Stimulated activated naive CD8-positive, alpha-beta T cell treated with anti-CD3 and anti-CD28 coated beads, Interleukin-15, Interleukin-2, amounts not matched to agents 100 U/mL and 50 U/mL, for 24 hours (primary cell): ENCODE data around the gene TNKS2.
"Not testable (repeated sequence)": the region's sequence is repeated elsewhere in the genome, so short reads cannot be mapped to it uniquely, and the experiment has no call there.

Experiments
- ATAC-seq: fragments of 150-1000 bp; cut with Tn5 transposase; one replicate; pipeline ENCODE4 v1.10.0; 2021
- DNase-seq: peaks from one replicate; pipeline ENCODE4 v3.0.0; 2021

Gene TNKS2

DNA sequence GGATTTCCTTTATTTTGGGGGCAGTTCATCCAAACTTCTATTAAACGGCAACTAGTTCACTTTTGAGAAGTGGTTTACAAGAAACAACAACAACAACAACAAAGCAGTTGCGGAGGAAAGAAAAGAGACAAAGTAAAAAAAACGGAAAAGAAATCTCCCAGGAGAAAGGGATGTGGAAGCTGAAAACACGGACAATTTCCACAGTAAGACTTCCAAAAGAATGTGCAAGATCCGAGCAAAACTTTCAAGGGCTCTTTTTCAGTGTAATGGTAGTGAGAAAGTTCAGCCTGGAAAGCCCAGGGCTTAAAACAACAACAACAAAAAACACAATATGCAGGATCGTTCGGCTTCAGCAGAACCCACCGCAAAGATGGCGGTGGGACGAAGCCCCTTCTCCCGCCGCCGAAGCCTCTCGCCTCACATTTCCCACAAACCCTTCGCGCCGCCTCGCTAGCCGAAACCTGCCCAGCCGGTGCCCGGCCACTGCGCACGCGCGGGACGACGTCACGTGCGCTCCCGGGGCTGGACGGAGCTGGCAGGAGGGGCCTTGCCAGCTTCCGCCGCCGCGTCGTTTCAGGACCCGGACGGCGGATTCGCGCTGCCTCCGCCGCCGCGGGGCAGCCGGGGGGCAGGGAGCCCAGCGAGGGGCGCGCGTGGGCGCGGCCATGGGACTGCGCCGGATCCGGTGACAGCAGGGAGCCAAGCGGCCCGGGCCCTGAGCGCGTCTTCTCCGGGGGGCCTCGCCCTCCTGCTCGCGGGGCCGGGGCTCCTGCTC is at the start of gene TNKS2:
Gene TNKS2 (plus strand): TSS at position 553 of the 775 bp plus-strand sequence. CDS start 265 bp downstream, outside the sequence.
- DNase-seq (peak; percentile 97), ATAC-seq (peak; percentile 73)

DNA sequence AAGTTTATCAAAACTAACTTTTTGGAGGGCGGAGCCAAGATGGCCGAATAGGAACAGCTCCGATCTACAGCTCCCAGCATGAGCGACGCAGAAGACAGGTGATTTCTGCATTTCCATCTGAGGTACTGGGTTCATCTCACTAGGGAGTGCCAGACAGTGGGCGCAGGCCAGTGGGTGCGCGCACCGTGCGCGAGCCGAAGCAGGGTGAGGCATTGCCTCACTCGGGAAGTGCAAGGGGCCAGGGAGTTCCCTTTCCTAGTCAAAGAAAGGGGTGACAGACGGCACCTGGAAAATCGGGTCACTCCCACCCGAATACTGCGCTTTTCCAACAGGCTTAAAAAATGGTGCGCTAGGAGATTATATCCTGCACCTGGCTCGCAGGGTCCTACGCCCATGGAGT is 48.6 kb upstream of the TNKS2 start:
- DNase-seq, ATAC-seq: not testable (repeated sequence)

DNA sequence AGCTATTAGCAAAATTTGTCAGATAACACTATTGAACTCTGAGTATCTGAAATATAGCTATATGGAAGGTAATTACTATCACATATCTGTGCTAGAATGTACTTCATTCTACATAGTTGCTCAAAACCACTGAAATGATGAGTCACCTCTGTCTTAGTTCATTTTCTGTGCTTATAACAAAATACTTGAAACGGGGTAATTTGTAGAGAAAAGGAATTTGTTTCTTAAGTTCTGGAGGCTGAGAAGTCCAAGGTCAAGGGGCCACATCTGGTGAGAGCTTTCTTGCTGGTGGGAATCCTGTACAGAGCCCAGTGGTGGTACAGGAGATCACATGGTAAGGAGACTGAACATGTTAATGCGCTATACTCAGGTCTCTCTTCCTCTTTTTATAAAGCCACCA is 41.9 kb upstream of the TNKS2 start:
- DNase-seq (no peak), ATAC-seq (no peak)

DNA sequence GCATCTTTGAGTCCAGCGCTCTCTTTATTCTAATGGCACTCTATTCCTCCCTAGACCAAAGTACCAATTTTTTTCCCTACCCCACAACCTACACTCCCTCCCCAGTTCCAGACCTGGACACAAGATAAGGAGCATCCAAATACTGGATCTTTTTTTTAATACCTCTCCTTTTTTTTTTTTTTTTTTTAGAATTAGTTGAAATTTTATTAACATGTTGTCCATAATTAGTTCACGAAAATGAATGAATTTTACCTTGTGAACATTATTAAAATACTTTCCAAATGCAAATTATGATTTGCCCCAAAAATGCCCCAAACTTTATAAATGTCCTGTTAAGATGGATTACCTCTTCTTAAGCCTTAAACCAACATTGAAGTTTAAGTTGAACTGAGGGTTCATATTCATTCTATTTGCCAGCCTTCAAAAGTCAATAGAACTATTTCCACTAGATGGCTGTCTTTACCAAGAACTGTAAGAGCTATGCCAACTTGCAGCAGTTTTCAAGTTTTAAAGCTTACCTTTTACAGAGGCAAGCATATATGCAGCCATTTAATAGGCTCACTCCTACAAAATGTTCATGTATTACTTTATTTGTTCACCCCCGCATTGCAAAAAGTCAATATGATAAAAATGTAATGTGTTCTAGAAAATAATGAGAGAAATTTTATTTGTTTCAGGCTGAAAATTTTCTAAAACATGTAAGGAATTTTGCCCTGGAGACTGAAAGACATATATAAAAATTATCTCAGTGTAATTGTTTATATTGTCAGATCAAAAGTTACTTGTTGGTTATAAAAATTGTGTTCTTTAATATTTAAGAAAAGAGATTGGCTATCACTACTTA is 39.7 kb upstream of the TNKS2 start:
- peak; percentile 79 for ATAC-seq
- no peak for DNase-seq

DNA sequence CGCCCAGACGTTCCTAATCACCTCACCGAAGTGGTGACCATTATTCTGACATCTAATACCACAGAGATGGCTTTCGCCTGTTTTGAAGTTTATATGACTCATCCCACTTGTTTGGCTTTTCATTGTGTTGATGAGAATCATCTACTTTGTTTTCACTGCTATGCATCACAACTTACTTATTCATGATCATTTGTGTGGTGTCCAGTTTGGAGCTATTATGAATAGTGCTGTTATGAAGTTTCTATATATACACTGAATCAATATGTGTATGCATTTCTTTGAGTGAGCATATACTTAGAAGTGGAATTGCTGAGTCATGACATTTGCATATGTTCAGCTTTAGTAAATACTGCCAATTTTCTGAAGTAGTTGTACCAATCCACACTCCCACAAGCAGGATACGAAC is 38.6 kb upstream of the TNKS2 start:
- ATAC-seq (no peak), DNase-seq (no peak)

DNA sequence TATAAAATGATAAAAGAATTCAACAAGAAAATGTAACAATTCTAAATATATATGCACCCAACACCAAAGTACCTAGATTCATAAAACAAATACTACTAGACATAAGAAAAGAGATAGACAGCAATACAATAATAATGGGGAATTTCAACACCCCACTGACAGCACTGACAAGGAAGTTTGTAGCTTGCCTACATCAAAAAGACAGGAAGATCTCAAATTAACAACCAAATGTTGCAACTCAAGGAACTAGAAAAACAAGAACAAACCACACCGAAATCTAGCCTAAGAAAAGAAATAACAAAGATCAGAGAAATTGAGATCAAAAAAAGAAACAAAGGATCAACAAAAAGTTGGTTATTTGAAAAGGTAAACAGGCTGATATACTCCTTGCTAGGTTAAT is 36.5 kb upstream of the TNKS2 start:
- no peak for ATAC-seq
- no peak for DNase-seq

DNA sequence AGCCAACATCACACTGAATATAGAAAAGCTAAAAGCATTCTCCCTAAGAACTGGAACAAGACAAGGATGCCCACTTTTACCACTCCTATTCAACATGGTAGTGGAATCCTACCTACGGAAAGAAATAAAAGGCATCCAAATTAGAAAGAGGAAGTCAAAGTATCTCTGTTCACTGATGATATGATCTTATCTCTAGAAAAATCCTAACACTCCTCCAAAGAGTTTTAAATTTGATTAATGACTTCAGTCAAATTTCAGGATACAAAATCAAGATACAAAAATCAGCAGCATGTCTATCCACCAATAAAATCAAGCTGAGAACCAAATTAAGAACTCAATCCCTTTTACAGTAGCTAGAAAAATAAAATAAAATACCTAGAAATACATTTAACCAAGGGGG is 35.3 kb upstream of the TNKS2 start:
- ATAC-seq (no peak), DNase-seq (no peak)

GRCh38 chr10:91766676-91767075 is 31.6 kb upstream of the TNKS2 start:
- ATAC-seq (no peak), DNase-seq (no peak)

GRCh38 chr10:91768123-91768522 is 30.1 kb upstream of the TNKS2 start:
- no peak for ATAC-seq
- DNase-seq = no peak

- ATAC-seq = no peak
Observed at GRCh38 chr10:91771907-91772306, 26.3 kb upstream of the TNKS2 start.

DNA sequence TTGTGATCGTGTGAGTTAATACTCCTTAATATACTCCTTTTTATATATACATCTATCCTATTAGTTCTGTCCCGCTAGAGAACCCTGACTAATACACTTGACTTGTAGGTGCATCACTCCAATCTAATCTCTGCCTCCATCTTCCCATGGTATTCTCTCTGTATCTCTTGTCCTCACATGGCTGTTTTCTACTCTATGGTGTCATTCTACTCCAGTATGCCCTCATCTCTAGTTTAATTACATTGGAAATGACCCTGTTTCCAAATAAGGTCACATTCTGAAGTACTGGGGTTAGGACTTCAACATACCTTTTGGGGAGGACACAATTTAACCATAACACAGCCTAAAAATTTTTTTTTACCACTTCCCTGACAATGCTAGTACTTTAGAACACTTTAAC is 25.8 kb upstream of the TNKS2 start:
- DNase-seq (no peak), ATAC-seq (no peak)

More at GRCh38 chr10:91771907-91772306, 26.3 kb upstream of the TNKS2 start:
- no peak for DNase-seq

- DNase-seq (no peak), ATAC-seq (no peak)
Observed at GRCh38 chr10:91772869-91773268, 25.4 kb upstream of the TNKS2 start.

- DNase-seq = no peak
- ATAC-seq = no peak
Observed at GRCh38 chr10:91774571-91774970, 23.7 kb upstream of the TNKS2 start.

DNA sequence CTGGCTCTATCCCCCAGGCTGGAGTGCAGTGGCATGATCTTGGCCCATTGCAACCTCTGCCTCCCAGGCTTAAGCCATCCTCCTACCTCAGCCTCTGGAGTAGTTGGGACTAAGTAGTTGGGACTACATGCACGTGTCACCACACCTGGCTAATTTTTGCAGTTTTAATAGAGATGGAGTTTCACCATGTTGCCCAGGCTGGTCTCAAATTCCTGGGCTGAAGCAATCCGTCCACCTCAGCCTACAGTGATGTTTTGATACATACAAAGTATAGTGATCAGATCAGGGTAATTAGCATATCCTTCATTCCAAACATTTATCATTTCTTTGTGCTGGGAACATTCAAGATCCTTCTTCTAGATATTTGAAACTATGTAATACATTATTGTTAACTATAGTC is 22.5 kb upstream of the TNKS2 start:
- no peak for DNase-seq
- no peak for ATAC-seq

- DNase-seq (no peak), ATAC-seq (no peak)
Observed at GRCh38 chr10:91776266-91776665, 22.0 kb upstream of the TNKS2 start.

DNA sequence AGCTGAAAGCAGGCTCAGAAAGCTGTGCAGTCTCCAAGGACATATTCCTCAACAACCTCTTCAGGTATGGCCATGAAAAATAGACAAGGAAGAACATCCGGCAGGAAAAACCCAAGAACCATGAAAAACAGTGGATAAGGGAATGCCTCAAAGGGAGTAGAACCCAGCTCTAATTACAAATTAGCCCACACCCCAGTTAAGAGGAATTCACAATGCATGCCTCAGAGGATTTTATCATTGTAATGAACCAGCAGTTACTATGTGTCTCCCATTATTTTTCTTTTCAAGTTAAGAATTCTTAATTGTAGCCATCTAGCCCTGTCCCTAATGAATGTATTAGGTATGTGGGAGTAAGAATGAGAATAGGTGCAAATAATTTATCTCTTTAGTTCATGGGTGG is 19.7 kb upstream of the TNKS2 start:
- ATAC-seq = no peak
- no peak for DNase-seq

- ATAC-seq (no peak), DNase-seq (no peak)
Observed at GRCh38 chr10:91779011-91779605, 19.1 kb upstream of the TNKS2 start.

DNA sequence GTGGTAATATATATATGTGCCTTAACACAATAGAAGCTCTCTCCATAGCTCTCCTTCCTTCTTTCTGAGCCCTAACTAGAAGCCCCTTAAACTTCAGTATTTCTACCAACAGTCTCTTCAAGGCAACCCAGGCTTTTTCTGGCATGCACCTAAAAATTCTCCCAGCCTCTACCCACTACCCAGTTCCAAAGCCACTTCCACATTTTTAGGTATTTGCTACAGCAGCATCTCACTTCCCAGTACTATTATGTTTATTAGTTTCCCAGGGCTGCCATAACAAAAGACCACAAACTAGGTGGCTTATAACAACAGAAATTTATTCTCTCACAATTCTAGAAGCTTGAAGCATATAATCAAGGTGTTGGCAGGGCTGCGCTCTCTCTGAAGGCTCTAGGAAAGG is 15.7 kb upstream of the TNKS2 start:
- DNase-seq = no peak
- no peak for ATAC-seq

GRCh38 chr10:91785830-91786229 is 12.4 kb upstream of the TNKS2 start:
- ATAC-seq = no peak
- DNase-seq = no peak

- DNase-seq = no peak
- ATAC-seq = no peak
Observed at GRCh38 chr10:91787258-91787657, 11.0 kb upstream of the TNKS2 start.

DNA sequence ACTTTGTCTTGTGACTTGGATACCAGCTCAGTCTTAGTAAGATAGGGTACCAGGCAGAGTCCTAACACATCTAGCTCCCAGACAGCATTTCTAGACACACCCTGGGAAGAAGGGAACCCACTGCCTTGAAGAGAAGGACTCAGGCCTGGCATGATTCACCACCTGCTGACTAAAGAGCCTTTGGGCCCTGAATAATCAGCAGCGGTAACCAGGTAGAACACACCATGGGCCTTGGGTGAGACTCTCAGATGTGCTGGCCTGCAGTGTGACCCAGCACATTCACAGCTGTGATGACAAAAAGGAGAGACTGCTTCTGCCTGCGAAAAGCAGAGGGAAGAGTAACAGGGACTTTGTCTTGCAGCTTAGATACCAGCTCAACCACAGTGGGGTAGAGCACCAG is 10.4 kb upstream of the TNKS2 start:
- DNase-seq = no peak
- ATAC-seq = no peak

DNA sequence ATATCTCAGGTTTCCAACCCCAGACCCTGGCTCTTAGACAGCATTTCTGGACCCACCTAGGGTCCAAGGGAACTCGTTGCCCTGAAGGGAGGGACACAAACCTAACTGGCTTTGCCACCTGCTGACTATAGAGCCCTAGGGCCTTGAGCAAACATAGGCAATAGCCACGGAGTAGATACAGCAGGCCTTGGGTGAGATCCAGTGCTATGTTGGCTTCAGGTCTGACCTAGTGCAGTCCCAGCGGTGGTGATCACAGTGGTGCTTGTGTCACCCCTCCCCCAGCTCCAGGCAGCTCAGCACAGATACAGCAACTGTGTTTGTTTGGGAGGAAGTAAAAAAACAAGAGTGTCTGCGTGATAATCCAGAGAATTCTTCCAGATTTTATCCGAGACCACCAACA is 9.7 kb upstream of the TNKS2 start:
- no peak for DNase-seq
- no peak for ATAC-seq
